ENCODE measurements around the gene LRRC30.

DNA sequence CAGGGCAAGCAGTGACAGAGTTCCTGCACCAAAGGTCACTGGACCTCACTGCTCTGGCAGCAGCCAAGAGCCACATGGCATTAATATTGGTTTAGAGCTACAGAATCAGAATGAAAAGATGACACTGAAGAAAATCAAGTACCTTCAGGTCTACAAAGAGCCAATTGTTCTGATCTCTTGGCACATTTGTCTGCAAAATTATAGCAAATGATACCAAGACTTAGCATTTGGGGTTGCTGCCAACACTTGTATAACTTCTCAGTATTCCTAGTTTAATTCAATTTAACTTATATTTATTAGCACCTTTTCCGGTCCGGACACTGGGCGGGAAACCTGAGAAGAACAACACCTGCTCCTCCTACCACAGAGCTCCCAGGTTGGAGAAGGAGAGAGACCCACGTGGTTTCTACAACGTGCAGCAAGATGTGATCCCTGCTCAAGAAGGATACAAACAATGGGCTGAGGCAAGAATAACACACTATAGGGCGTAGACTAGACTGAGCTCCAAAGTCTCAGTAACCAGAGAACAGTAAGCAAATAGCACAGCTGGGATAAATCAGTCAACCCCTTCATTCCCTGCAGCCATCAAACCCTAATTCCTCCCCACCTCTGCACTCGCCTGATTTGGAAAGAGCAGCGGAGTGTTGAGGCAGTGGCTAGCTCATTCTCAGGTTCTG is 2.4 kb downstream of the LRRC30 start:
- TF ChIP-seq, protein P1, sequence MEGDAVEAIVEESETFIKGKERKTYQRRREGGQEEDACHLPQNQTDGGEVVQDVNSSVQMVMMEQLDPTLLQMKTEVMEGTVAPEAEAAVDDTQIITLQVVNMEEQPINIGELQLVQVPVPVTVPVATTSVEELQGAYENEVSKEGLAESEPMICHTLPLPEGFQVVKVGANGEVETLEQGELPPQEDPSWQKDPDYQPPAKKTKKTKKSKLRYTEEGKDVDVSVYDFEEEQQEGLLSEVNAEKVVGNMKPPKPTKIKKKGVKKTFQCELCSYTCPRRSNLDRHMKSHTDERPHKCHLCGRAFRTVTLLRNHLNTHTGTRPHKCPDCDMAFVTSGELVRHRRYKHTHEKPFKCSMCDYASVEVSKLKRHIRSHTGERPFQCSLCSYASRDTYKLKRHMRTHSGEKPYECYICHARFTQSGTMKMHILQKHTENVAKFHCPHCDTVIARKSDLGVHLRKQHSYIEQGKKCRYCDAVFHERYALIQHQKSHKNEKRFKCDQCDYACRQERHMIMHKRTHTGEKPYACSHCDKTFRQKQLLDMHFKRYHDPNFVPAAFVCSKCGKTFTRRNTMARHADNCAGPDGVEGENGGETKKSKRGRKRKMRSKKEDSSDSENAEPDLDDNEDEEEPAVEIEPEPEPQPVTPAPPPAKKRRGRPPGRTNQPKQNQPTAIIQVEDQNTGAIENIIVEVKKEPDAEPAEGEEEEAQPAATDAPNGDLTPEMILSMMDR (conservative IDR thresholded peaks at IDR 0.05 in 1 of 2, IDR thresholded peaks at IDR 0.05 in 1 of 2; ENCODE audit: extremely low read depth in 1 of 2, insufficient read depth in 1 of 2, low read depth in 1 of 2, low read length in 2 of 2), result no peak
- no peak for TF ChIP-seq EZH2 (IDR thresholded peaks at IDR 0.05; ENCODE audit: borderline replicate concordance, low read length)
